ENCODE data around the gene NTF3. TPM values are rescaled to one million over a fixed set of nuclear protein-coding genes. Genes with fewer than 3 reads are reported as not detected.
A peak's percentile ranks its signal among the peaks of the same experiment; 100 is the strongest.

NTF3 gene
- polyA plus RNA-seq, 1 of the 3 experiments (the other 2 are of a cell fraction): not detected

- WGBS (ENCODE audit: low lambda C conversion rate): 20% methylated on average over 11 of the region's 11 CpGs
- no peak overlapping the region for H3K9ac ChIP-seq
- no peaks in the 10 kb centered on the region for H3K9me3 ChIP-seq
- H3K36me3 ChIP-seq (replicated peaks in 1 of 2; ENCODE audit: control insufficient read depth in 1 of 2, insufficient read depth in 2 of 2, low read length in 1 of 2): no peaks in the 10 kb centered on the region
- CTCF ChIA-PET: interaction anchor here (0.6 to 2.7 kb wide), 28 partner anchors 8 to 585 kb away, joined by 3 to 17 read pairs (median 3); partner anchors contain the start of gene NTF3
- H3K4me3 ChIP-seq (ENCODE audit: low read depth in 2 of 2, low read length in 1 of 2): no peak overlapping the region
- DNase-seq: peak; percentile 55
- no peaks in the 10 kb centered on the region for H3K79me2 ChIP-seq (ENCODE audit: insufficient read depth)
- H4K20me1 ChIP-seq (ENCODE audit: insufficient read depth): no peaks in the 10 kb centered on the region
- peaks cover 96% of the 10 kb centered on the region for H3K27me3 ChIP-seq (ENCODE audit: insufficient read depth)
- POLR2A ChIA-PET: no interaction called here
- no peak overlapping the region for H2AFZ ChIP-seq (ENCODE audit: low read depth)
- H3K4me1 ChIP-seq (ENCODE audit: control insufficient read depth in 1 of 2, insufficient read depth in 2 of 2, low read depth in 1 of 2, low read length in 1 of 2): no peaks in the 10 kb centered on the region; a peak in 1 of 4 replicates
- H3K4me2 ChIP-seq: no peak overlapping the region
- H3K9me2 ChIP-seq: no peaks in the 10 kb centered on the region
- TF ChIP-seq EZH2phosphoT487 (IDR thresholded peaks at IDR 0.05; ENCODE audit: borderline replicate concordance, low read depth) (no peak), ELF1 (IDR thresholded peaks at IDR 0.05) (no peak), FOSL2 (IDR thresholded peaks at IDR 0.05; ENCODE audit: borderline replicate concordance, low read depth) (no peak), JUND (IDR thresholded peaks at IDR 0.05) (no peak), SMC3 (IDR thresholded peaks at IDR 0.05; ENCODE audit: low read depth, low read length) (peak; percentile 75), GABPA (IDR thresholded peaks at IDR 0.05; ENCODE audit: low read depth) (no peak), RAD21 (IDR thresholded peaks at IDR 0.05; ENCODE audit: low read length) (peak; percentile 86), CTCF (IDR thresholded peaks at IDR 0.05) (peak; percentile 76), FOXJ3 (CRISPR knock-in tag; IDR thresholded peaks at IDR 0.05) (no peak), TEAD4 (IDR thresholded peaks at IDR 0.05; ENCODE audit: borderline replicate concordance, insufficient read depth) (no peak)
- H3F3A ChIP-seq (replicated peaks; ENCODE audit: insufficient read depth): no peaks in the 10 kb centered on the region
- H3K27ac ChIP-seq (ENCODE audit: low read depth in 2 of 2, low read length in 1 of 2): no peak overlapping the region
These were observed 10.5 kb downstream of the NTF3 start for GRCh38 chr12:5442251-5443006.

- Histone ChIP-seq H3K27me3 (ENCODE audit: insufficient read depth) (peaks cover 96% of the 10 kb centered on the region), H3K9ac (no peak overlapping the region), H3K4me3 (ENCODE audit: low read depth in 2 of 2, low read length in 1 of 2) (no peak overlapping the region), H3K4me1 (ENCODE audit: control insufficient read depth in 1 of 2, insufficient read depth in 2 of 2, low read depth in 1 of 2, low read length in 1 of 2) (no peaks in the 10 kb centered on the region), H2AFZ (ENCODE audit: low read depth) (no peak overlapping the region), H4K20me1 (ENCODE audit: insufficient read depth) (no peaks in the 10 kb centered on the region), H3F3A (replicated peaks; ENCODE audit: insufficient read depth) (no peaks in the 10 kb centered on the region), H3K9me2 (no peaks in the 10 kb centered on the region), H3K4me2 (no peak overlapping the region), H3K27ac (ENCODE audit: low read depth in 2 of 2, low read length in 1 of 2) (no peak overlapping the region), H3K9me3 (no peaks in the 10 kb centered on the region), H3K79me2 (ENCODE audit: insufficient read depth) (no peaks in the 10 kb centered on the region), H3K36me3 (replicated peaks in 1 of 2; ENCODE audit: control insufficient read depth in 1 of 2, insufficient read depth in 2 of 2, low read length in 1 of 2) (no peaks in the 10 kb centered on the region)
- WGBS (ENCODE audit: low lambda C conversion rate): 1% methylated on average over 6 of the region's 6 CpGs
- CTCF ChIA-PET: interaction anchor here (1.1 to 2.7 kb wide), 5 partner anchors 8 to 273 kb away, joined by 4 to 17 read pairs (median 6); no protein-coding TSS in a partner anchor
- POLR2A ChIA-PET: no interaction called here
- TF ChIP-seq CTCF (IDR thresholded peaks at IDR 0.05): no peak
- no peak for TF ChIP-seq TCF12 (IDR thresholded peaks at IDR 0.05)
- TF ChIP-seq GATA2 (CRISPR knock-in tag; IDR thresholded peaks at IDR 0.05): no peak
- TF ChIP-seq EZH2phosphoT487 (IDR thresholded peaks at IDR 0.05; ENCODE audit: borderline replicate concordance, low read depth): no peak
- no peak for TF ChIP-seq TAF1 (IDR thresholded peaks at IDR 0.05; ENCODE audit: borderline replicate concordance, low read depth, low read length)
- no peak for TF ChIP-seq GABPA (IDR thresholded peaks at IDR 0.05; ENCODE audit: low read depth)
- TF ChIP-seq NRF1 (IDR thresholded peaks at IDR 0.05; ENCODE audit: low read depth, low read length): no peak
- TF ChIP-seq USF2 (IDR thresholded peaks at IDR 0.05; ENCODE audit: borderline replicate concordance, low read depth, low read length): no peak
- no peak for TF ChIP-seq MEF2A (IDR thresholded peaks at IDR 0.05; ENCODE audit: borderline replicate concordance, low read depth)
- no peak for TF ChIP-seq YY1 (IDR thresholded peaks at IDR 0.05; ENCODE audit: low read depth)
- TF ChIP-seq FOXM1 (IDR thresholded peaks at IDR 0.05; ENCODE audit: low read depth): no peak
- no peak for TF ChIP-seq IRF3 (IDR thresholded peaks at IDR 0.05; ENCODE audit: low read depth, low read length)
- DNase-seq: no peak
These were observed 12.6 kb downstream of the NTF3 start for GRCh38 chr12:5444520-5444919.
